Ascending aorta (tissue), 2 donors: ENCODE results near the gene SLBP. TPM values are rescaled to one million over a fixed set of nuclear protein-coding genes. Genes with fewer than 3 reads are reported as not detected.

Experiments used
- DNase-seq, 2 donors: peaks; one replicate each; pipeline ENCODE4 v3.0.0-alpha.2; 2019; ENCODE audit warnings: low spot score in 2 of 2
- H3K27ac ChIP-seq, 2 donors: fragments of 200-600 bp; sonication (generic); one replicate each; pipeline ENCODE4 v1.5.1; 2016 to 2017; ENCODE audit warnings: mild to moderate bottlenecking in 1 of 2
- H3K27me3 ChIP-seq: fragments of 200-600 bp; sonication (generic); one replicate; pipeline ENCODE4 v1.5.1; 2017
- H3K36me3 ChIP-seq, 2 donors: fragments of 200-600 bp; sonication (generic); one replicate each; pipeline ENCODE4 v1.5.1; 2016
- H3K4me1 ChIP-seq, 2 donors: fragments of 200-600 bp; sonication (generic); one replicate each; pipeline ENCODE4 v1.5.1; 2016 to 2017; ENCODE audit warnings: mild to moderate bottlenecking in 1 of 2
- H3K4me3 ChIP-seq, 2 donors: fragments of 200-600 bp; sonication (generic); one replicate each; pipeline ENCODE4 v1.5.1; 2016 to 2017; ENCODE audit warnings: mild to moderate bottlenecking in 1 of 2
- H3K9me3 ChIP-seq, 2 donors: fragments of 200-600 bp; sonication (generic); one replicate each; pipeline ENCODE4 v1.5.1; 2016
- CTCF ChIP-seq, 3 experiments: fragments of 200-600 bp in 2 of 3; fragments of 450-650 bp in 1 of 3; sonication (generic) in 2 of 3; IDR thresholded peaks; one replicate each; pipeline ENCODE4 v1.5.1; 2016 to 2019; ENCODE audit warnings: antibody characterized with exemption in 3 of 3, mild to moderate bottlenecking in 1 of 3, moderate library complexity in 1 of 3
- intact Hi-C: fragments of 100-400 bp; cut with DNase I; formaldehyde crosslinking; loops from one replicate; pipeline ENCODE4 v1.15.1; 2023
- total RNA-seq: library from RNA; depleted of rRNA; stranded (reverse); fragments of >200 nt; gene quantifications from one replicate; pipeline ENCODE4 v1.1.0, GENCODE V29; 2016

SLBP gene
- total RNA-seq, 1 donor from 2014 or later = 218 TPM

GRCh38 chr4:1730532-1731135 lies 18.5 kb upstream of the SLBP start:
- no peak for DNase-seq
- no peaks in the 10 kb centered on the region for H3K27me3 ChIP-seq
- H3K36me3 ChIP-seq = peaks cover 0 to 8% of the 10 kb centered on the region in 2 donors
- H3K27ac ChIP-seq = no peak overlapping the region
- H3K4me1 ChIP-seq = no peaks in the 10 kb centered on the region
- intact Hi-C loops = no loop called here
- H3K4me3 ChIP-seq = no peak overlapping the region
- no peaks in the 10 kb centered on the region for H3K9me3 ChIP-seq
- no peak for TF ChIP-seq CTCF (IDR thresholded peaks at IDR 0.05)

GRCh38 chr4:1728061-1728980 lies 16.2 kb upstream of the SLBP start:
- no peaks in the 10 kb centered on the region for H3K27me3 ChIP-seq
- intact Hi-C loops = loop anchor here (10.0 kb wide), 1 partner anchor 686 kb away; the partner anchor contains the start of genes CFAP99 and ZFYVE28
- no peak for DNase-seq
- H3K9me3 ChIP-seq = no peaks in the 10 kb centered on the region
- H3K4me3 ChIP-seq = no peak overlapping the region
- no peak for TF ChIP-seq CTCF (IDR thresholded peaks at IDR 0.05)
- no peak overlapping the region for H3K27ac ChIP-seq
- peaks cover 0 to 8% of the 10 kb centered on the region in 2 donors for H3K36me3 ChIP-seq
- H3K4me1 ChIP-seq = no peaks in the 10 kb centered on the region

- TF ChIP-seq CTCF (IDR thresholded peaks at IDR 0.05) = no peak
- no peaks in the 10 kb centered on the region for H3K4me1 ChIP-seq
- no peak overlapping the region for H3K27ac ChIP-seq
- DNase-seq = peak; percentile 34 to 78
- H3K9me3 ChIP-seq = no peaks in the 10 kb centered on the region
- no peaks in the 10 kb centered on the region for H3K27me3 ChIP-seq
- H3K4me3 ChIP-seq = no peak overlapping the region
- H3K36me3 ChIP-seq = peaks cover 0 to 8% of the 10 kb centered on the region in 2 donors
- intact Hi-C loops = loop anchor here (10.0 kb wide), 1 partner anchor 687 kb away; the partner anchor contains the start of genes CFAP99 and ZFYVE28
Measured at GRCh38 chr4:1727117-1728031, 15.3 kb upstream of the SLBP start.

GRCh38 chr4:1726146-1726934 lies 14.2 kb upstream of the SLBP start:
- Histone ChIP-seq H3K36me3 (peaks cover 0 to 7% of the 10 kb centered on the region in 2 donors), H3K4me3 (no peak overlapping the region), H3K27me3 (no peaks in the 10 kb centered on the region), H3K27ac (no peak overlapping the region), H3K4me1 (peaks cover 6 to 9% of the 10 kb centered on the region in 2 donors), H3K9me3 (no peaks in the 10 kb centered on the region)
- intact Hi-C loops = loop anchor here (1.0 to 10.0 kb wide), 2 partner anchors 33 to 688 kb away; partner anchors contain the start of genes CFAP99 and ZFYVE28
- TF ChIP-seq CTCF (IDR thresholded peaks at IDR 0.05) = peak; percentile 77 to 98 (median 98)
- DNase-seq = peak; percentile 71 to 95
